HG03139 (cell line): ENCODE measurements around the gene GPR180.

Source experiments
- ATAC-seq: cut with Tn5 transposase; IDR thresholded peaks from one replicate; pipeline ENCODE4 v1.9.1; 2021; ENCODE audit not compliant: unreplicated experiment

The GPR180 gene

GRCh38 chr13:94683409-94683808 is 81.8 kb downstream of the GPR180 start:
- no peak for ATAC-seq
